Neural crest cell (in vitro differentiated cells): ENCODE data around the gene MXRA8. TPM values are rescaled to one million over a fixed set of nuclear protein-coding genes. Genes with fewer than 3 reads are reported as not detected.

ENCODE experiments used
- DNase-seq: peaks from one replicate; pipeline ENCODE4 v3.0.0; 2021; ENCODE audit warnings: low read depth, mixed read lengths, low spot score
- H3K27ac Mint-ChIP-seq: one replicate; pipeline ENCODE4 v1.8.0; 2021; ENCODE audit warnings: mild to moderate bottlenecking, mixed read lengths; ENCODE audit not compliant: unreplicated experiment
- H3K27me3 Mint-ChIP-seq: 2 replicates; pipeline ENCODE4 v1.8.0; 2021; ENCODE audit warnings: low read depth, mild to moderate bottlenecking, mixed read lengths
- H3K36me3 Mint-ChIP-seq: 2 replicates; pipeline ENCODE4 v1.8.0; 2021; ENCODE audit warnings: low read depth, mild to moderate bottlenecking, mixed read lengths
- H3K4me1 Mint-ChIP-seq: 2 replicates; pipeline ENCODE4 v1.8.0; 2021; ENCODE audit warnings: mixed read lengths
- H3K4me3 Mint-ChIP-seq: one replicate; pipeline ENCODE4 v1.8.0; 2021; ENCODE audit warnings: mild to moderate bottlenecking, mixed read lengths
- H3K9me3 Mint-ChIP-seq: 2 replicates; pipeline ENCODE4 v1.8.0; 2021; ENCODE audit warnings: mixed read lengths
- CTCF ChIP-seq: fragments of 200-600 bp; sonication (generic); conservative IDR thresholded peaks from 2 replicates; pipeline ENCODE4 v1.5.0; 2021; ENCODE audit warnings: antibody characterized with exemption, mild to moderate bottlenecking
- total RNA-seq: library from RNA; stranded (reverse); gene quantifications from 2 replicates; pipeline ENCODE4 v1.2.1, GENCODE V29; 2021

The MXRA8 gene
- total RNA-seq, 1 donor from 2014 or later: 5.8 TPM

GRCh38 chr1:1359664-1360468 lies 1.5 kb upstream of the MXRA8 start:
- Mint-ChIP-seq H3K4me3 (peak overlapping the region; percentile 72), H3K27ac (peak overlapping the region; percentile 57), H3K36me3 (no peaks in the 10 kb centered on the region), H3K4me1 (peaks cover 37% of the 10 kb centered on the region), H3K27me3 (peaks cover 20% of the 10 kb centered on the region), H3K9me3 (no peaks in the 10 kb centered on the region)
- no peak for TF ChIP-seq CTCF
- no peak for DNase-seq

- no peak overlapping the region for H3K27ac Mint-ChIP-seq
- TF ChIP-seq CTCF: no peak
- H3K36me3 Mint-ChIP-seq: no peaks in the 10 kb centered on the region
- H3K9me3 Mint-ChIP-seq: no peaks in the 10 kb centered on the region
- DNase-seq: no peak
- peaks cover 37% of the 10 kb centered on the region for H3K4me1 Mint-ChIP-seq
- H3K27me3 Mint-ChIP-seq: peaks cover 25% of the 10 kb centered on the region
- H3K4me3 Mint-ChIP-seq: peak overlapping the region; percentile 72
Observed at GRCh38 chr1:1359308-1359663, 931 bp upstream of the MXRA8 start.

- Mint-ChIP-seq H3K4me1 (peaks cover 37% of the 10 kb centered on the region), H3K27ac (peak overlapping the region; percentile 50), H3K36me3 (no peaks in the 10 kb centered on the region), H3K9me3 (no peaks in the 10 kb centered on the region), H3K27me3 (peaks cover 38% of the 10 kb centered on the region), H3K4me3 (peak overlapping the region; percentile 78)
- no peak for DNase-seq
- no peak for TF ChIP-seq CTCF
Observed at GRCh38 chr1:1357871-1358432, 403 bp downstream of the MXRA8 start.

GRCh38 chr1:1356796-1357401 lies 1.5 kb downstream of the MXRA8 start:
- peaks cover 40% of the 10 kb centered on the region for H3K4me1 Mint-ChIP-seq
- peaks cover 45% of the 10 kb centered on the region for H3K27me3 Mint-ChIP-seq
- H3K27ac Mint-ChIP-seq: no peak overlapping the region
- no peak for DNase-seq
- no peaks in the 10 kb centered on the region for H3K9me3 Mint-ChIP-seq
- H3K4me3 Mint-ChIP-seq: peak overlapping the region; percentile 78
- no peaks in the 10 kb centered on the region for H3K36me3 Mint-ChIP-seq
- TF ChIP-seq CTCF: no peak

- no peak for DNase-seq
- H3K4me3 Mint-ChIP-seq: no peak overlapping the region
- H3K27me3 Mint-ChIP-seq: peaks cover 45% of the 10 kb centered on the region
- no peaks in the 10 kb centered on the region for H3K36me3 Mint-ChIP-seq
- H3K4me1 Mint-ChIP-seq: peaks cover 38% of the 10 kb centered on the region
- no peaks in the 10 kb centered on the region for H3K9me3 Mint-ChIP-seq
- no peak for TF ChIP-seq CTCF
- H3K27ac Mint-ChIP-seq: no peak overlapping the region
Observed at GRCh38 chr1:1356166-1356795, 2.1 kb downstream of the MXRA8 start.
